ENCODE results near the gene TGFB1I1. TPM values are rescaled to one million over a fixed set of nuclear protein-coding genes. Genes with fewer than 3 reads are reported as not detected.

The TGFB1I1 gene
- total and polyA plus RNA-seq, 2 of the 4 experiments (the other 2 are of a cell fraction), result 24.9 to 128 TPM

- in situ Hi-C loops (cut with MboI; ENCODE audit: low sequenced_read_pairs) (no loop called here), dilution Hi-C loops (cut with HindIII; ENCODE audit: low sequenced_read_pairs, unreplicated experiment) (no loop called here), intact Hi-C loops (cut with micrococcal nuclease) (no loop called here)
- WGBS, 2 experiments (ENCODE audit: extremely low coverage in 2 of 2, insufficient read length in 1 of 2), result 78% methylated on average over 20 of the region's 68 CpGs; no CpG with 5 or more reads in 1 of the 2 experiments
- no TSS peak for BruUV-seq (replicated peaks)
- Histone ChIP-seq H3K4me2 (ENCODE audit: low read depth, low read length) (no peak overlapping the region), H3K18ac (ENCODE audit: low read depth, low read length) (no peak overlapping the region), H3K56ac (ENCODE audit: extremely low read depth, insufficient read depth, low read length) (no peak overlapping the region), H2BK20ac (ENCODE audit: low read depth, low read length) (no peak overlapping the region), H3K9ac (ENCODE audit: low read depth, low read length) (no peak overlapping the region), H4K20me1 (ENCODE audit: insufficient read depth, low read length) (peaks cover 66% of the 10 kb centered on the region), H2BK120ac (ENCODE audit: low read depth, low read length) (no peak overlapping the region), H3K79me1 (ENCODE audit: low read depth in 1 of 2, low read length in 2 of 2) (peaks cover 16 to 59% of the 10 kb centered on the region in 2 experiments; a peak in 3 of 4 replicates), H4K91ac (ENCODE audit: insufficient read depth, low read depth, low read length) (no peak overlapping the region), H3K4me1 (ENCODE audit: control insufficient read depth, insufficient read depth, low read length) (peaks cover 6% of the 10 kb centered on the region; the same call in 1 of the 2 replicates), H3K23ac (ENCODE audit: low read depth, low read length) (no peak overlapping the region), H2BK15ac (ENCODE audit: low read depth, low read length) (no peak overlapping the region), H3K4ac (ENCODE audit: low read depth, low read length) (no peak overlapping the region), H3K9me3 (ENCODE audit: control insufficient read depth, insufficient read depth, low read length) (no peaks in the 10 kb centered on the region), H2AK9ac (replicated peaks; ENCODE audit: low read depth, low read length, poor library complexity) (no peak overlapping the region), H3K4me3 (ENCODE audit: insufficient read depth, low read depth, low read length) (no peak overlapping the region), H4K8ac (ENCODE audit: low read depth in 2 of 2, low read length in 2 of 2) (no peak overlapping the region), H4K5ac (ENCODE audit: low read depth, low read length) (no peak overlapping the region), H2BK5ac (ENCODE audit: low read depth, low read length, poor library complexity, severe bottlenecking) (no peak overlapping the region), H3K27me3 (ENCODE audit: control insufficient read depth, insufficient read depth, low read length) (no peaks in the 10 kb centered on the region), H2AK5ac (ENCODE audit: low read depth, low read length) (no peak overlapping the region), H3K9me1 (ENCODE audit: insufficient read depth, low read length) (peaks cover 21% of the 10 kb centered on the region), H3K36me3 (ENCODE audit: control insufficient read depth, insufficient read depth, low read length) (peaks cover 56% of the 10 kb centered on the region), H3K27ac (ENCODE audit: insufficient read depth, low read length) (no peak overlapping the region), H2AFZ (replicated peaks; ENCODE audit: low read length, poor library complexity) (no peak overlapping the region), H3K14ac (replicated peaks; ENCODE audit: low read depth, low read length) (no peak overlapping the region)
- DNase-seq (no peak), ATAC-seq (ENCODE audit: low read depth) (no peak)
- CTCF ChIA-PET, result no interaction called here
- POLR2A ChIA-PET (ENCODE audit: unreplicated experiment), result no interaction called here
- TF ChIP-seq CEBPB (IDR thresholded peaks at IDR 0.05; ENCODE audit: low read depth, low read length) (no peak), SMC3 (IDR thresholded peaks at IDR 0.05; ENCODE audit: low read depth, low read length) (no peak), CHD1 (IDR thresholded peaks at IDR 0.05; ENCODE audit: low read depth, low read length) (no peak), CTCF (conservative IDR thresholded peaks at IDR 0.05; ENCODE audit: low read depth, low read length) (no peak), RCOR1 (IDR thresholded peaks at IDR 0.05; ENCODE audit: insufficient replicate concordance, low read length) (no peak), POLR2A (IDR thresholded peaks at IDR 0.05; ENCODE audit: low read depth, low read length) (no peak), RAD21 (IDR thresholded peaks at IDR 0.05; ENCODE audit: low read length) (no peak), NFE2L2 (IDR thresholded peaks at IDR 0.05; ENCODE audit: low read depth, low read length) (no peak), MAFK (IDR thresholded peaks at IDR 0.05; ENCODE audit: low read depth, low read length) (no peak), MXI1 (IDR thresholded peaks at IDR 0.05; ENCODE audit: borderline replicate concordance, low read depth, low read length) (no peak), BHLHE40 (IDR thresholded peaks at IDR 0.05; ENCODE audit: low read depth, low read length) (no peak), USF2 (IDR thresholded peaks at IDR 0.05; ENCODE audit: low read depth, low read length) (no peak), ELK1 (IDR thresholded peaks at IDR 0.05; ENCODE audit: borderline replicate concordance, low read depth, low read length) (no peak), FOS (IDR thresholded peaks at IDR 0.05; ENCODE audit: low read depth, low read length) (no peak)
These were observed 4.6 kb downstream of the TGFB1I1 start for GRCh38 chr16:31476303-31477219.
